Endothelial cell of umbilical vein (primary cell): ENCODE data around the gene RBM22.

Source experiments
- CTCF ChIP-seq, 2 donors: IDR thresholded peaks; 1 replicate in 1 of 2; 2 replicates in 1 of 2; pipeline ENCODE4 v1.5.1; 2011; ENCODE audit warnings: low read length in 2 of 2, mild to moderate bottlenecking in 2 of 2, moderate library complexity in 2 of 2, control low read depth in 1 of 2, inconsistent platforms in 1 of 2, low read depth in 1 of 2; ENCODE audit not compliant: insufficient read depth in 1 of 2; ENCODE audit errors: extremely low read depth in 1 of 2
- EZH2 ChIP-seq: IDR thresholded peaks from 2 replicates; pipeline ENCODE4 v1.6.1; 2012; ENCODE audit warnings: borderline replicate concordance, low read depth, mild to moderate bottlenecking, moderate library complexity, low read length, inconsistent platforms; ENCODE audit not compliant: severe bottlenecking
- GATA2 ChIP-seq: IDR thresholded peaks from 2 replicates; pipeline ENCODE4 v1.7.0; 2011; ENCODE audit warnings: low read depth, mild to moderate bottlenecking, moderate library complexity, mixed read lengths, low read length; ENCODE audit not compliant: insufficient read length, insufficient read depth
- MYC ChIP-seq: IDR thresholded peaks from one replicate; pipeline ENCODE4 v1.6.1; 2011; ENCODE audit warnings: mild to moderate bottlenecking, low read depth, low read length
- POLR2A ChIP-seq: IDR thresholded peaks from 2 replicates; pipeline ENCODE4 v1.6.1; 2012; ENCODE audit warnings: low read depth, mild to moderate bottlenecking, control low read depth, low read length
- POLR2AphosphoS5 ChIP-seq: IDR thresholded peaks from 2 replicates; pipeline ENCODE4 v1.6.1; 2012; ENCODE audit warnings: low read depth, mild to moderate bottlenecking, control low read depth, low read length, moderate library complexity; ENCODE audit not compliant: insufficient read depth

- TF ChIP-seq CTCF (IDR thresholded peaks at IDR 0.05; ENCODE audit: extremely low read depth in 1 of 2, insufficient read depth in 1 of 2, low read depth in 1 of 2, low read length in 2 of 2) (no peak), EZH2 (no peak), MYC (no peak), GATA2 (no peak), POLR2AphosphoS5 (no peak), POLR2A (no peak)
Measured at GRCh38 chr5:150670948-150671310, 29.9 kb downstream of the RBM22 start.
